HEK293 (cell line): ENCODE data around the gene C16orf46.

Source experiments
- CTCF ChIA-PET: fragments of 350-600 bp; formaldehyde crosslinking; extraction: SDS; loops from one replicate; lab custom pipeline; 2021; ENCODE audit warnings: antibody characterized with exemption; lab: Yijun Ruan, JAX
- POLR2A ChIA-PET: fragments of 300-600 bp; formaldehyde crosslinking; extraction: SDS; loops from one replicate; lab custom pipeline; 2020; ENCODE audit warnings: antibody characterized with exemption, inconsistent platforms; lab: Yijun Ruan, JAX
- H3K27ac ChIP-seq: fragments of 200-500 bp; sonication (Bioruptor generic); 2 replicates; pipeline ENCODE4 v1.5.1; 2014; ENCODE audit warnings: low read depth, low read length, control low read depth, inconsistent platforms; ENCODE audit errors: extremely low read depth
- H3K36me3 ChIP-seq, 2 experiments: fragments of 200-500 bp in 1 of 2; sonication (Bioruptor generic) in 1 of 2; 1 replicate in 1 of 2; 2 replicates in 1 of 2; pipeline ENCODE4 v1.5.1; 2014 to 2017; ENCODE audit warnings: inconsistent platforms in 2 of 2, low read length in 2 of 2; ENCODE audit not compliant: control insufficient read depth in 2 of 2, insufficient read depth in 1 of 2
- H3K4me1 ChIP-seq: fragments of 200-500 bp; sonication (Bioruptor generic); 2 replicates; pipeline ENCODE4 v1.5.1; 2014; ENCODE audit warnings: mild to moderate bottlenecking, low read length, inconsistent platforms; ENCODE audit not compliant: control insufficient read depth, insufficient read depth
- H3K4me3 ChIP-seq: 2 replicates; pipeline ENCODE4 v1.5.1; 2011; ENCODE audit warnings: low read depth, mild to moderate bottlenecking, control low read depth, low read length, moderate library complexity
- H3K9me3 ChIP-seq: fragments of 200-500 bp; sonication (Bioruptor generic); 2 replicates; pipeline ENCODE4 v1.5.1; 2014; ENCODE audit warnings: low read depth, low read length, inconsistent platforms; ENCODE audit not compliant: control insufficient read depth, insufficient read depth
- HOXA7 ChIP-seq: sonication (generic); formaldehyde crosslinking; IDR thresholded peaks from 2 replicates; pipeline ENCODE4 v1.8.1; 2022; ENCODE audit warnings: missing genetic modification reagents, borderline replicate concordance
- KLF1 ChIP-seq: fragments of 450-650 bp; formaldehyde crosslinking; IDR thresholded peaks from 2 replicates; pipeline ENCODE4 v1.5.1; 2016; ENCODE audit warnings: missing biosample characterization, missing genetic modification characterization
- KLF10 ChIP-seq: fragments of 450-650 bp; IDR thresholded peaks from 2 replicates; pipeline ENCODE4 v1.5.1; 2018; ENCODE audit warnings: missing biosample characterization, mild to moderate bottlenecking, missing genetic modification characterization
- MYNN ChIP-seq: fragments of 450-650 bp; formaldehyde crosslinking; IDR thresholded peaks from 2 replicates; pipeline ENCODE4 v1.5.1; 2016; ENCODE audit warnings: missing biosample characterization, missing genetic modification characterization, borderline replicate concordance
- YY1 ChIP-seq: fragments of 450-650 bp; formaldehyde crosslinking; IDR thresholded peaks from 2 replicates; pipeline ENCODE4 v1.5.1; 2018; ENCODE audit warnings: missing biosample characterization, missing genetic modification characterization
- ZBTB1 ChIP-seq: fragments of 450-650 bp; formaldehyde crosslinking; IDR thresholded peaks from 2 replicates; pipeline ENCODE4 v1.5.1; 2016; ENCODE audit warnings: missing biosample characterization, missing genetic modification characterization
- ZNF112 ChIP-seq: fragments of 450-650 bp; formaldehyde crosslinking; IDR thresholded peaks from 2 replicates; pipeline ENCODE4 v1.5.0; 2017; ENCODE audit warnings: missing biosample characterization, missing genetic modification characterization
- ZNF114 ChIP-seq: fragments of 450-650 bp; formaldehyde crosslinking; IDR thresholded peaks from 2 replicates; pipeline ENCODE4 v1.5.0; 2017; ENCODE audit warnings: missing biosample characterization, missing genetic modification characterization
- ZNF121 ChIP-seq: fragments of 450-650 bp; formaldehyde crosslinking; IDR thresholded peaks from 2 replicates; pipeline ENCODE4 v1.5.1; 2016; ENCODE audit warnings: missing biosample characterization, missing genetic modification characterization
- ZNF132 ChIP-seq: fragments of 450-650 bp; formaldehyde crosslinking; IDR thresholded peaks from 2 replicates; pipeline ENCODE4 v1.5.1; 2017; ENCODE audit warnings: missing biosample characterization, missing genetic modification characterization, borderline replicate concordance
- ZNF274 ChIP-seq, 2 experiments: fragments of 200-500 bp in 1 of 2; fragments of 450-650 bp in 1 of 2; sonication (Bioruptor generic) in 1 of 2; formaldehyde crosslinking in 1 of 2; IDR thresholded peaks; 2 replicates each; pipeline versions ENCODE4 v1.5.1 to v1.6.1; 2014 to 2016; ENCODE audit warnings: borderline replicate concordance in 1 of 2, inconsistent platforms in 1 of 2, low read length in 1 of 2, missing biosample characterization in 1 of 2, missing genetic modification characterization in 1 of 2
- ZNF350 ChIP-seq: fragments of 450-650 bp; formaldehyde crosslinking; IDR thresholded peaks from 2 replicates; pipeline ENCODE4 v1.5.0; 2017; ENCODE audit warnings: missing biosample characterization, mild to moderate bottlenecking, missing genetic modification characterization
- ZNF394 ChIP-seq: fragments of 450-650 bp; formaldehyde crosslinking; IDR thresholded peaks from 2 replicates; pipeline ENCODE4 v1.5.1; 2016; ENCODE audit warnings: missing biosample characterization, missing genetic modification characterization, mild to moderate bottlenecking, moderate library complexity, borderline replicate concordance
- ZNF514 ChIP-seq: fragments of 450-650 bp; formaldehyde crosslinking; IDR thresholded peaks from 2 replicates; pipeline ENCODE4 v1.5.1; 2016; ENCODE audit warnings: missing biosample characterization, missing genetic modification characterization
- ZNF544 ChIP-seq: fragments of 450-650 bp; formaldehyde crosslinking; IDR thresholded peaks from 2 replicates; pipeline ENCODE4 v1.5.0; 2017; ENCODE audit warnings: missing biosample characterization, missing genetic modification characterization
- ZNF549 ChIP-seq: fragments of 450-650 bp; IDR thresholded peaks from 2 replicates; pipeline ENCODE4 v1.5.1; 2018; ENCODE audit warnings: missing biosample characterization, missing genetic modification characterization, mild to moderate bottlenecking, inconsistent platforms, moderate library complexity
- ZNF610 ChIP-seq: fragments of 450-650 bp; formaldehyde crosslinking; IDR thresholded peaks from 2 replicates; pipeline ENCODE4 v1.5.1; 2016; ENCODE audit warnings: missing biosample characterization, missing genetic modification characterization, borderline replicate concordance
- ZNF654 ChIP-seq: fragments of 450-650 bp; formaldehyde crosslinking; IDR thresholded peaks from 2 replicates; pipeline ENCODE4 v1.5.1; 2016; ENCODE audit warnings: low read depth, missing biosample characterization, missing genetic modification characterization
- ZNF664 ChIP-seq: fragments of 450-650 bp; formaldehyde crosslinking; IDR thresholded peaks from 2 replicates; pipeline ENCODE4 v1.5.1; 2016; ENCODE audit warnings: missing biosample characterization, missing genetic modification characterization
- TF ChIP-seq, protein P1 (sequence below): fragments of 450-650 bp; formaldehyde crosslinking; IDR thresholded peaks from 2 replicates; pipeline ENCODE4 v1.5.1; 2016; ENCODE audit warnings: missing biosample characterization, missing genetic modification characterization, borderline replicate concordance
- TF ChIP-seq, protein P2 (sequence below): fragments of 450-650 bp; formaldehyde crosslinking; IDR thresholded peaks from 2 replicates; pipeline ENCODE4 v1.5.1; 2016; ENCODE audit warnings: missing biosample characterization, missing genetic modification characterization
- TF ChIP-seq, protein P3 (sequence below): fragments of 450-650 bp; formaldehyde crosslinking; IDR thresholded peaks from 2 replicates; pipeline ENCODE4 v1.5.1; 2017; ENCODE audit warnings: missing biosample characterization, missing genetic modification characterization
- TF ChIP-seq, protein P4 (sequence below): fragments of 450-650 bp; formaldehyde crosslinking; IDR thresholded peaks from 2 replicates; pipeline ENCODE4 v1.5.1; 2016; ENCODE audit warnings: missing biosample characterization, missing genetic modification characterization

The C16orf46 gene

DNA sequence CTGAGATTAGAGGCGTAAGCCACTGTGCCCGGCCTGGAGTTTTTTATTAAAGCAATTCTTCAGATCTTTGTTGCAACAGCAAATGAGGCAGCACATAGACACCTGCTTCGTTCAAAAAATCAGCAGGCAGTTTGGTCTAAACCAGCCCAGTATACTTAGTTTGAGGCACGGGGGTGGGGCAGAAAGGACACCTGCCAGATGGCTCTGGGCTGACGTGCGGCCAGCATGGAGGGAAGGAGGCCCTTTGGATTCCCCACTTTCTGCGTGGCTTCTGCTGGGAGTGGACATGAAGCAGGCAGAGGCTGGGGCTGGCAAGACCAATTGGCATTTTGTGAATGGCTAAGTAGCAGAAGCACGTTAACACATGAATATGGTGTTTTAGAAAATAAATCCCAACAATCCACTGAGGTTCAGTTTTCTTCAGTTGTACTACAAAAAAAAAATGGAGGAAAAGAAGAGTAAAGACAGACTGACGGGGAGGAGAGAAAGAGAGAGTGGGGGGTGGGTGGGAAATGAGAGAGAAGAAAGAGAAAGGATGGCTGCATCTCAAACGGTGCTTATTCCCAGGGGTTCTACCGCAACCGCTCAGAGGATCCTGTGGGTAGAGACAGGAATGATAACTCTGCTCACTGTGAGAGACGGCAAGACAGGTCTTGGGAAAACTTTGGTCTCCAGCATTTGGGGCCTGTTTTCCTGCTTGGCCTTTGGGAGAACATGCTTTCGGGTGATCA, 16.3 kb downstream of the C16orf46 start (continued):
- TF ChIP-seq, protein P1, sequence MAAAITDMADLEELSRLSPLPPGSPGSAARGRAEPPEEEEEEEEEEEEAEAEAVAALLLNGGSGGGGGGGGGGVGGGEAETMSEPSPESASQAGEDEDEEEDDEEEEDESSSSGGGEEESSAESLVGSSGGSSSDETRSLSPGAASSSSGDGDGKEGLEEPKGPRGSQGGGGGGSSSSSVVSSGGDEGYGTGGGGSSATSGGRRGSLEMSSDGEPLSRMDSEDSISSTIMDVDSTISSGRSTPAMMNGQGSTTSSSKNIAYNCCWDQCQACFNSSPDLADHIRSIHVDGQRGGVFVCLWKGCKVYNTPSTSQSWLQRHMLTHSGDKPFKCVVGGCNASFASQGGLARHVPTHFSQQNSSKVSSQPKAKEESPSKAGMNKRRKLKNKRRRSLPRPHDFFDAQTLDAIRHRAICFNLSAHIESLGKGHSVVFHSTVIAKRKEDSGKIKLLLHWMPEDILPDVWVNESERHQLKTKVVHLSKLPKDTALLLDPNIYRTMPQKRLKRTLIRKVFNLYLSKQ (tag by site-specific recombination): no peak
- TF ChIP-seq ZNF132 (no peak), KLF10 (tag by site-specific recombination) (no peak), ZNF350 (tag by site-specific recombination) (no peak), ZNF544 (tag by site-specific recombination) (no peak), ZNF549 (tag by site-specific recombination) (no peak), ZNF664 (tag by site-specific recombination) (no peak)

DNA sequence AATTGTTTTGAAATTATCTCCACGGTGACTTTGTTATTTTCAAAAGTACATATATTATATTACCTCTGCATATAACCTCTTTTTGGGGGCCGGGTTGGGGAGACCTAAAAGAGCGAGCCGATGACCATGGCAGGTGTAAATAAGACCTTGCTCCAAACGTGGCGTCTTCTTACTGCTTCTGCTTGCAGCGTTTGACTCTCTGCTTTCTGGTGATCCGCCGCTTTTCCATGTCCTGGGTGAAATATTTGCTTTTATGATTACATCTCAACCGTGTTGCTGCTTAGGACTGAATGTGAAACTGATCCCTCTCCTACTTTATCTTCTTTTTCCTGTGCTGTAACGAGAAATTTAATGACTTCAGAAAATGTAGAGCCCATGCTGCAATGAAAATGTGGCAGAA, 23.3 kb downstream of the C16orf46 start:
- CTCF ChIA-PET: no interaction called here
- no peak overlapping the region for H3K4me3 ChIP-seq
- POLR2A ChIA-PET: interaction anchor here (0.6 kb wide), 1 partner anchor 152 kb away, joined by 5 read pairs; no protein-coding TSS in a partner anchor
- H3K27ac ChIP-seq: no peak overlapping the region
- H3K9me3 ChIP-seq: no peaks in the 10 kb centered on the region
- no peaks in the 10 kb centered on the region for H3K4me1 ChIP-seq
- TF ChIP-seq ZNF121 (tag by site-specific recombination) (no peak), ZNF274 (IDR thresholded peaks at IDR 0.05; ENCODE audit: low read length) (no peak), ZNF274 (tag by site-specific recombination; IDR thresholded peaks at IDR 0.05; ENCODE audit: borderline replicate concordance) (no peak), ZNF654 (tag by site-specific recombination) (no peak), YY1 (tag by site-specific recombination) (no peak)
- TF ChIP-seq, protein P2, sequence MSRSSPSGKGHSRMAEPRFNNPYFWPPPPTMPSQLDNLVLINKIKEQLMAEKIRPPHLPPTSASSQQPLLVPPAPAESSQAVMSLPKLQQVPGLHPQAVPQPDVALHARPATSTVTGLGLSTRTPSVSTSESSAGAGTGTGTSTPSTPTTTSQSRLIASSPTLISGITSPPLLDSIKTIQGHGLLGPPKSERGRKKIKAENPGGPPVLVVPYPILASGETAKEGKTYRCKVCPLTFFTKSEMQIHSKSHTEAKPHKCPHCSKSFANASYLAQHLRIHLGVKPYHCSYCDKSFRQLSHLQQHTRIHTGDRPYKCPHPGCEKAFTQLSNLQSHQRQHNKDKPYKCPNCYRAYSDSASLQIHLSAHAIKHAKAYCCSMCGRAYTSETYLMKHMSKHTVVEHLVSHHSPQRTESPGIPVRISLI (tag by site-specific recombination): no peak
- TF ChIP-seq, all 188 proteins: peak for 0
- no peaks in the 10 kb centered on the region for H3K36me3 ChIP-seq

DNA sequence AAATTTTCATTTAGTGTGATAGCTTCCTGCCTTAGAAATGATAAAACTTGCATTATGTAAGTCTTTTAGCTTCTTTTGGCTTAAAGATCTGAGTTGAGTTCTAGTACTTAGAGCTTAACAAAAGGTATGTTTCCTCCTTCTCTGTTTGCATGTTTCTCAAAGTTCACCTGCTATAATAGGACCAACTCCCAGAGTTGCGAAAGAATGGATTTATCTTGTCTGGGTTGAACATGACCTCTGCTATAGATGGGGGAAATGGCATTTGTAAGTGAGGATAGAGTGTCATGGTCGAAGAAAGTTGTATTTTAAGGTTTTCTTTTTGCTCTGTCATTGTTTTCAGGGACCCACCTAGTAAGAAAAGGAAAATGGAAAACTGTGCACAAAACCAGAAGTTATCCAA, 34.2 kb downstream of the C16orf46 start:
- TF ChIP-seq ZNF514 (no peak), ZNF610 (no peak)
- TF ChIP-seq, protein P3, sequence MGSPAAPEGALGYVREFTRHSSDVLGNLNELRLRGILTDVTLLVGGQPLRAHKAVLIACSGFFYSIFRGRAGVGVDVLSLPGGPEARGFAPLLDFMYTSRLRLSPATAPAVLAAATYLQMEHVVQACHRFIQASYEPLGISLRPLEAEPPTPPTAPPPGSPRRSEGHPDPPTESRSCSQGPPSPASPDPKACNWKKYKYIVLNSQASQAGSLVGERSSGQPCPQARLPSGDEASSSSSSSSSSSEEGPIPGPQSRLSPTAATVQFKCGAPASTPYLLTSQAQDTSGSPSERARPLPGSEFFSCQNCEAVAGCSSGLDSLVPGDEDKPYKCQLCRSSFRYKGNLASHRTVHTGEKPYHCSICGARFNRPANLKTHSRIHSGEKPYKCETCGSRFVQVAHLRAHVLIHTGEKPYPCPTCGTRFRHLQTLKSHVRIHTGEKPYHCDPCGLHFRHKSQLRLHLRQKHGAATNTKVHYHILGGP: no peak
- H3K4me3 ChIP-seq: no peak overlapping the region
- H3K27ac ChIP-seq: no peak overlapping the region
- H3K36me3 ChIP-seq: peaks cover 8 to 78% of the 10 kb centered on the region in 2 experiments
- CTCF ChIA-PET: no interaction called here
- H3K4me1 ChIP-seq: no peaks in the 10 kb centered on the region
- H3K9me3 ChIP-seq: no peaks in the 10 kb centered on the region
- POLR2A ChIA-PET: no interaction called here

DNA sequence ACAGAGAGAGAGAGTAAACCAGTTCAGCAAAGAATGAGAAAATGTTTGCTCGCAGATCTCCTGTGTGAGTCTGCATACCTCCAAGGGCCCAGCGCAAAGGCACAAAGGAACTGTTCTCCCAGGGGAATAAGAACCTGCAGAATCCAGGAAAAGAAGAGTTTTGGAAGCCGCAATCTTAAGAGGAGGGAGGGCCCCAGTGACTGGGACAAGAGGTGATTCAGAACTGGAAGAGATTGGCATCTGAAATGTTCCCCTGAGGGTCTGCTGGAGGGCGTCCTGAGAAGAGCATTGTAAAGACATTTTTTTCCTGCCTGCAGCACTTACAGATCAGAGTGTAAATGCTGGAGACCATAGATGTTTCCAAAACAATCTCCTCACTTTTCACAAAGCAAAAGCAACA, 35.3 kb downstream of the C16orf46 start:
- Histone ChIP-seq H3K27ac (no peak overlapping the region), H3K4me1 (peaks cover 3% of the 10 kb centered on the region; the same call in 1 of the 2 replicates)
- CTCF ChIA-PET: no interaction called here
- POLR2A ChIA-PET: no interaction called here
- TF ChIP-seq ZNF394 (tag by site-specific recombination): no peak
- TF ChIP-seq ZNF114 (tag by site-specific recombination): no peak
- TF ChIP-seq HOXA7 (CRISPR knock-in tag): no peak
- TF ChIP-seq KLF1: no peak
- TF ChIP-seq MYNN (tag by site-specific recombination): no peak
- TF ChIP-seq KLF10 (tag by site-specific recombination): no peak
- TF ChIP-seq, protein P4, sequence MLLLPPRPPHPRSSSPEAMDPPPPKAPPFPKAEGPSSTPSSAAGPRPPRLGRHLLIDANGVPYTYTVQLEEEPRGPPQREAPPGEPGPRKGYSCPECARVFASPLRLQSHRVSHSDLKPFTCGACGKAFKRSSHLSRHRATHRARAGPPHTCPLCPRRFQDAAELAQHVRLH: no peak
- TF ChIP-seq ZBTB1 (tag by site-specific recombination): no peak
- no peak for TF ChIP-seq ZNF112
- TF ChIP-seq, all 188 proteins: peak for 0
- H3K9me3 ChIP-seq: no peaks in the 10 kb centered on the region
- no peak overlapping the region for H3K4me3 ChIP-seq
- peaks cover 8 to 80% of the 10 kb centered on the region in 2 experiments for H3K36me3 ChIP-seq
